SK-N-SH treated with all-trans-retinoic acid at 6 μM for 48 hours (cell line): Measurements from ENCODE around the gene SLC16A10.

Experiments used
- ATAC-seq: fragments of 200-7000 bp; cut with Tn5 transposase; 3 replicates; pipeline ENCODE4 v1.9.1; 2020; ENCODE audit warnings: mild to moderate bottlenecking, moderate library complexity
- ARNTL ChIP-seq: fragments of 450-650 bp; formaldehyde crosslinking; IDR thresholded peaks from 2 replicates; pipeline ENCODE4 v1.5.0; 2020; ENCODE audit warnings: low read depth, mild to moderate bottlenecking, moderate library complexity, borderline replicate concordance
- BACH2 ChIP-seq: fragments of 250-450 bp; sonication (Bioruptor Pico); IDR thresholded peaks from 2 replicates; pipeline ENCODE4 v1.9.0; 2021; ENCODE audit warnings: mild to moderate bottlenecking, borderline replicate concordance
- CSDC2 ChIP-seq: fragments of 250-450 bp; sonication (Bioruptor Pico); IDR thresholded peaks from 2 replicates; pipeline ENCODE4 v1.5.0; 2020; ENCODE audit warnings: mild to moderate bottlenecking, moderate library complexity
- ESRRG ChIP-seq: fragments of 250-450 bp; sonication (Bioruptor Pico); IDR thresholded peaks from 2 replicates; pipeline ENCODE4 v1.6.1; 2021; ENCODE audit warnings: mild to moderate bottlenecking
- ISL1 ChIP-seq: fragments of 250-450 bp; sonication (Bioruptor Pico); IDR thresholded peaks from 2 replicates; pipeline ENCODE4 v2.1.2; 2022; ENCODE audit warnings: mild to moderate bottlenecking, moderate library complexity
- OSR1 ChIP-seq: fragments of 250-450 bp; sonication (Bioruptor Pico); IDR thresholded peaks from 2 replicates; pipeline ENCODE4 v1.8.0; 2022; ENCODE audit warnings: moderate library complexity, mild to moderate bottlenecking, inconsistent platforms
- PPARA ChIP-seq: fragments of 250-450 bp; sonication (Bioruptor Pico); IDR thresholded peaks from 2 replicates; pipeline ENCODE4 v1.5.0; 2020; ENCODE audit warnings: mild to moderate bottlenecking, borderline replicate concordance
- RARB ChIP-seq: fragments of 250-450 bp; sonication (Bioruptor Pico); IDR thresholded peaks from 2 replicates; pipeline ENCODE4 v1.8.0; 2021; ENCODE audit warnings: mild to moderate bottlenecking, moderate library complexity
- SNAI2 ChIP-seq: fragments of 250-450 bp; sonication (Bioruptor Pico); IDR thresholded peaks from 2 replicates; pipeline ENCODE4 v1.5.0; 2020; ENCODE audit warnings: mild to moderate bottlenecking, moderate library complexity
- TOX ChIP-seq: fragments of 250-450 bp; sonication (Bioruptor Pico); IDR thresholded peaks from 2 replicates; pipeline ENCODE4 v1.8.0; 2021; ENCODE audit warnings: mild to moderate bottlenecking, moderate library complexity, borderline replicate concordance
- ZC3H10 ChIP-seq: fragments of 250-450 bp; sonication (Bioruptor Pico); IDR thresholded peaks from 2 replicates; pipeline ENCODE4 v1.5.1; 2021; ENCODE audit warnings: mild to moderate bottlenecking, moderate library complexity
- ZFP3 ChIP-seq: fragments of 250-450 bp; sonication (Bioruptor Pico); IDR thresholded peaks from 2 replicates; pipeline ENCODE4 v1.5.0; 2020; ENCODE audit warnings: mild to moderate bottlenecking, moderate library complexity
- ZFP30 ChIP-seq: fragments of 450-650 bp; formaldehyde crosslinking; IDR thresholded peaks from 2 replicates; pipeline ENCODE4 v1.5.0; 2022; ENCODE audit warnings: mild to moderate bottlenecking, moderate library complexity
- ZNF70 ChIP-seq: fragments of 450-650 bp; formaldehyde crosslinking; IDR thresholded peaks from 2 replicates; pipeline ENCODE4 v1.5.0; 2020; ENCODE audit warnings: mild to moderate bottlenecking, moderate library complexity
- ZNF8 ChIP-seq: fragments of 450-650 bp; formaldehyde crosslinking; IDR thresholded peaks from 2 replicates; pipeline ENCODE4 v1.5.0; 2020; ENCODE audit warnings: mild to moderate bottlenecking, moderate library complexity
- TF ChIP-seq, protein P1 (sequence below): fragments of 250-450 bp; sonication (Bioruptor Pico); IDR thresholded peaks from 2 replicates; pipeline ENCODE4 v1.5.1; 2021; ENCODE audit warnings: mild to moderate bottlenecking, moderate library complexity
- TF ChIP-seq, protein P2 (sequence below): fragments of 250-450 bp; sonication (Bioruptor Pico); IDR thresholded peaks from 2 replicates; pipeline ENCODE4 v1.8.0; 2021; ENCODE audit warnings: low read depth, mild to moderate bottlenecking, moderate library complexity, borderline replicate concordance
- TF ChIP-seq, protein P3 (sequence below): fragments of 250-450 bp; sonication (Bioruptor Pico); IDR thresholded peaks from 2 replicates; pipeline ENCODE4 v1.8.0; 2020; ENCODE audit warnings: mild to moderate bottlenecking, moderate library complexity, borderline replicate concordance

Gene SLC16A10

DNA sequence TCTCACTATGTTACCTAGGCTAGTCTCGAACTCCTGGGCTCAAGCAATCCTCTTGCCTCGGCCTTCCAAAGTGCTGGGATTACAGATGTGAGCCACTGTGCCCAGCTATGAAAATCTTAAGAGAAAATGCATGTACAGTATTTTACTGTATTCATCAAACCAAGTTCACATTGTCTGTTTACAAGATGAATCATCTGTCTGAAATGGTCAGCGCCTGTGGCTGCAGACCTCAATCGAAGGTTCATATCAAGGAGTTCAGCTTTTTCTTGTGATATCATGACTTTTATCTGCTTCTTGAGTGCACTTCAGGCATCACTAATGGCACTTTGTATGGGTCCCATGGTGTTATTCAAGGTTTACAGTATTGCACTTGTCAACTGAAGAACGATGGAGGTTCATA lies 155.1 kb downstream of the SLC16A10 start:
- ATAC-seq: peak; percentile 61
- peak; percentile 93 for TF ChIP-seq ISL1 (CRISPR knock-in tag)
- TF ChIP-seq, protein P1, sequence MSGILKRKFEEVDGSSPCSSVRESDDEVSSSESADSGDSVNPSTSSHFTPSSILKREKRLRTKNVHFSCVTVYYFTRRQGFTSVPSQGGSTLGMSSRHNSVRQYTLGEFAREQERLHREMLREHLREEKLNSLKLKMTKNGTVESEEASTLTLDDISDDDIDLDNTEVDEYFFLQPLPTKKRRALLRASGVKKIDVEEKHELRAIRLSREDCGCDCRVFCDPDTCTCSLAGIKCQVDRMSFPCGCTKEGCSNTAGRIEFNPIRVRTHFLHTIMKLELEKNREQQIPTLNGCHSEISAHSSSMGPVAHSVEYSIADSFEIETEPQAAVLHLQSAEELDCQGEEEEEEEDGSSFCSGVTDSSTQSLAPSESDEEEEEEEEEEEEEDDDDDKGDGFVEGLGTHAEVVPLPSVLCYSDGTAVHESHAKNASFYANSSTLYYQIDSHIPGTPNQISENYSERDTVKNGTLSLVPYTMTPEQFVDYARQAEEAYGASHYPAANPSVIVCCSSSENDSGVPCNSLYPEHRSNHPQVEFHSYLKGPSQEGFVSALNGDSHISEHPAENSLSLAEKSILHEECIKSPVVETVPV (CRISPR knock-in tag): no peak

DNA sequence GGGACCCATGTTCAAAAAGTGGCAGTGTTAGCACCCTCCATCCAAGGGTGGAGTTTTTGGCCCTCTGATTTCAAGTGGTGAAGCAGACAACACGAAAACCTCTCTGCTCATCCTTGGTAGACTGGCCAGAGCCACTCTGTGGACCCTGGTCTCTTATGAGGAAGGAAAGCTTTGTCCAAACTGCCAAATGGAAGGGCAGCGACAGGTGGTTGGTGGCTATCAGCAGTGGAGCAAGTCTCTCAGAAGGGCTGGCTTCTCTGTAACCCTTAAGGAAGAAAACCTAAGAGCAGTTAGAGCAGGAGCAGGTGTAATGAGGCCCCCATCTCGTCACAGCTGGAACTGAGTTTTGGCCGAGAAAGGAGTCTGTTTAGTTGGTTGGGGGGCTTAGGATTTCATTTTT lies 155.8 kb downstream of the SLC16A10 start:
- no peak for ATAC-seq
- TF ChIP-seq ARNTL (CRISPR knock-in tag) (no peak), CSDC2 (CRISPR knock-in tag) (no peak), ZFP30 (CRISPR knock-in tag) (no peak), SNAI2 (no peak), TOX (no peak), RARB (CRISPR knock-in tag) (no peak), ZC3H10 (no peak), PPARA (CRISPR knock-in tag) (no peak), ZNF8 (CRISPR knock-in tag) (no peak), OSR1 (CRISPR knock-in tag) (no peak), ISL1 (CRISPR knock-in tag) (no peak)
- TF ChIP-seq, protein P2, sequence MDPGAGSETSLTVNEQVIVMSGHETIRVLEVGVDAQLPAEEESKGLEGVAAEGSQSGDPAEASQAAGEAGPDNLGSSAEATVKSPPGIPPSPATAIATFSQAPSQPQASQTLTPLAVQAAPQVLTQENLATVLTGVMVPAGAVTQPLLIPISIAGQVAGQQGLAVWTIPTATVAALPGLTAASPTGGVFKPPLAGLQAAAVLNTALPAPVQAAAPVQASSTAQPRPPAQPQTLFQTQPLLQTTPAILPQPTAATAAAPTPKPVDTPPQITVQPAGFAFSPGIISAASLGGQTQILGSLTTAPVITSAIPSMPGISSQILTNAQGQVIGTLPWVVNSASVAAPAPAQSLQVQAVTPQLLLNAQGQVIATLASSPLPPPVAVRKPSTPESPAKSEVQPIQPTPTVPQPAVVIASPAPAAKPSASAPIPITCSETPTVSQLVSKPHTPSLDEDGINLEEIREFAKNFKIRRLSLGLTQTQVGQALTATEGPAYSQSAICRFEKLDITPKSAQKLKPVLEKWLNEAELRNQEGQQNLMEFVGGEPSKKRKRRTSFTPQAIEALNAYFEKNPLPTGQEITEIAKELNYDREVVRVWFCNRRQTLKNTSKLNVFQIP (CRISPR knock-in tag): no peak
- TF ChIP-seq, protein P3, sequence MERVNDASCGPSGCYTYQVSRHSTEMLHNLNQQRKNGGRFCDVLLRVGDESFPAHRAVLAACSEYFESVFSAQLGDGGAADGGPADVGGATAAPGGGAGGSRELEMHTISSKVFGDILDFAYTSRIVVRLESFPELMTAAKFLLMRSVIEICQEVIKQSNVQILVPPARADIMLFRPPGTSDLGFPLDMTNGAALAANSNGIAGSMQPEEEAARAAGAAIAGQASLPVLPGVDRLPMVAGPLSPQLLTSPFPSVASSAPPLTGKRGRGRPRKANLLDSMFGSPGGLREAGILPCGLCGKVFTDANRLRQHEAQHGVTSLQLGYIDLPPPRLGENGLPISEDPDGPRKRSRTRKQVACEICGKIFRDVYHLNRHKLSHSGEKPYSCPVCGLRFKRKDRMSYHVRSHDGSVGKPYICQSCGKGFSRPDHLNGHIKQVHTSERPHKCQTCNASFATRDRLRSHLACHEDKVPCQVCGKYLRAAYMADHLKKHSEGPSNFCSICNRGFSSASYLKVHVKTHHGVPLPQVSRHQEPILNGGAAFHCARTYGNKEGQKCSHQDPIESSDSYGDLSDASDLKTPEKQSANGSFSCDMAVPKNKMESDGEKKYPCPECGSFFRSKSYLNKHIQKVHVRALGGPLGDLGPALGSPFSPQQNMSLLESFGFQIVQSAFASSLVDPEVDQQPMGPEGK: no peak
- TF ChIP-seq, protein P1 (CRISPR knock-in tag): no peak

DNA sequence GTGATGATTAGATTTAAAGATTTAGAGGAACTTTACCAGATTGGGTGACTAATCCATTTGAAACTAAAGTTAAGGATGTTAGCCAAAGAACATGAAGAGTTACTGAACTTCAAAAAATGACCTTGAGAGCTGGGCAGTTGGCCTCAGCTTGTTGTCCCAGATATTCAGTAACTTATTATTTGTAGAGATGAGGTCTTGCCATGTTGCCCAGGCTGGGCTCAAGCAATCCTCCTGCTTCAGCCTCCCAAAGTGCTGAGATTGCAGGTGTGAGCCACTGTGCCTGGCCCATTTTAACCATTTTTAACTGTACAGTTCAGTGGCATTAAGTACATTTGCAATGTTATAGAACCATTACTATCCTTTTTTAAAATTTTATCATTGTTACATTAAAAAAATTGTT lies 161.5 kb downstream of the SLC16A10 start:
- TF ChIP-seq ZFP3 (no peak), CSDC2 (CRISPR knock-in tag) (no peak), ESRRG (CRISPR knock-in tag) (no peak), BACH2 (CRISPR knock-in tag) (no peak), ZNF70 (CRISPR knock-in tag) (no peak), SNAI2 (no peak), PPARA (CRISPR knock-in tag) (no peak), ZC3H10 (no peak)
- TF ChIP-seq, protein P1 (CRISPR knock-in tag): no peak
- TF ChIP-seq, protein P3: no peak
- no peak for ATAC-seq

DNA sequence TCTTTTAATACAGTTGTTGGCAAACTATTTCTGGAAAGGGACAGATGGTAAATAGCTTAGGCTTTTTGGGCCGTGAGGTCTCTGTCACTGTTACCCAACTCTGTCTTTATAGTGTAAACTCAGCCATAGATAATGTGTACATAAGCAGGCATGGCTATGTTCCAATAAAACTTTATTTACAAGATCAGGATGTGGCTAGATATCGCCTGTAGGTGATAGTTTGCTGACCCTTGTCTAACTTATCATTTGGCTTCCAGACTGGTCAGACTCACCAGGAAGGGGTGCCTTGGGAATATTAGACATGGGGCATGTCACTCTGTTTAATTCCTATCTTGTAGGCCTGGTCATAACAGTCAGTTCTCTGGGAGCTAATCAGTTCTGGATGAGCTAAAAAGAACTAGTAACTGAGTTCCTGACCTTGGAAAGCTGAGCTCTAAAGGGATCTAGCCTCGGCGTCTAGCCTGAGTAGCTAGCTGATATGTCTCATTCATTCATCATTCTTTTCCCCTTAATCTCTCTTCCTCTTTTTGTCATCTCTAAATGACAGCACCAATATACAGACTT lies 163.6 kb downstream of the SLC16A10 start:
- no peak for ATAC-seq
- no peak for TF ChIP-seq ISL1 (CRISPR knock-in tag)
